NCI-H187 treated with DMSO at 0.1 percent for 48 hours (cell line): ENCODE results near the gene PRKG1.
"Not testable (repeated sequence)": the region's sequence is repeated elsewhere in the genome, so short reads cannot be mapped to it uniquely, and the experiment has no call there.

ENCODE experiments used
- DNase-seq: peaks from one replicate; lab custom pipeline; 2025; lab: John Stamatoyannopoulos, UW

Gene PRKG1

GRCh38 chr10:52215745-52216361 is 1141.6 kb downstream of the PRKG1 start:
- DNase-seq = no peak

DNA sequence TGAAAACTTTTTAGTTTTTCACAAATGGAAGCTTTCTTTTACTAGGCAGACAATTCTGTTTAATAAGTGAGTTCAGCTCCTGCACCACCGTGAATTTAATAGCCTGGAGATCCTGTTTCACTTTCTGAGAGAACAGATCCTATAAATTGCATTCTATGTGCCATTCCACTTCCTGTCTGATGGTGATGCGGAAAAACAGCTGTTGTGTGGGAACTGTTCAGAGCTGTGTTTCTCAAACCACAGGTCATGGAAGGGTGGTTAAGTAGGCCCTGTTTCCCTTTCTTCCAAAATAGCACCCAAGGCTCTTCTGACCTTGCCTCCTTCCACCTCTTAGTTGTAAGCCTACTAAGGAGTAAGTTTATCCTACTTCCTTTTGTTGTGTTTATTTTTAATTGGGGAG is 1142.6 kb downstream of the PRKG1 start:
- DNase-seq = no peak

DNA sequence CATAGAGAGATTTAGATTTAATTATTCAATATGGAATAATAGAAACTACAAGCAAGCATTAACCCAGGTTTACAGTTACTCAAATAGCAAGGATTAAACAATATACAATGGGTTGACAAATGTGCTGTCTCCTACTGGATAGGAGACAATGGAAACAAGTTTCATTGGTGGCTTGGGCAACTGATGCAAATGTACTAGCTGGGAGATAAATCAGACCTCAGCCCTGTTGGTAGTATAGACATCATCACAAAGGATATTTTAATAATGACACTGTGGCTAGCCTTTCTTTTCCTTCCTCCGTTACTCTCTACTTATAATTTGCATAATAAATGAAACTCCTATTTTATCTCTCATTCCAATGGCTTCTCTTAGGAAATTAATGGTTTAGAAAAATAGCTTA is 1143.2 kb downstream of the PRKG1 start:
- no peak for DNase-seq

- no peak for DNase-seq
These were observed 1146.7 kb downstream of the PRKG1 start for GRCh38 chr10:52220947-52221346.

DNA sequence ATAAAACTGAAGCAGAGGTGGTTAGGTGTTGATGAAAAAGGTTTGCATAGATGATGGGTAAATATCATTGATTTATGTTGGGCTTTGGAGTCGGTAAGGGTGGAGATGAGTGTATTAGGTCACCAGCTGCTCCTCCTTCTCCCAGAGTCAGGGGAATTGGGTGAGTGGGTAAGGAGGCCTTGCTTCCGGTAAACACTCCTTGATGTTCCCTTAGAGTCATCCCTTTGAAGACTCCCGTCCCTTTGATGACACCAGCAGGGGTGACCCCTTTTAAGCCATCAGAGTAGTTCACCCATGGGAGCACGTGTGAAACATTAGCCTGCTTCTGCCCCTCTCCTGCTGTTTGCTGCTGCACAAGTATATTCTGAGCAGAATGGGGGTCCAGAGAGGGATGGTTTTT is 1147.6 kb downstream of the PRKG1 start:
- no peak for DNase-seq

- no peak for DNase-seq
These were observed 1152.0 kb downstream of the PRKG1 start for GRCh38 chr10:52226197-52226847.

- DNase-seq = no peak
These were observed 1154.3 kb downstream of the PRKG1 start for GRCh38 chr10:52228556-52228955.

- no peak for DNase-seq
These were observed 1155.1 kb downstream of the PRKG1 start for GRCh38 chr10:52229291-52229931.

DNA sequence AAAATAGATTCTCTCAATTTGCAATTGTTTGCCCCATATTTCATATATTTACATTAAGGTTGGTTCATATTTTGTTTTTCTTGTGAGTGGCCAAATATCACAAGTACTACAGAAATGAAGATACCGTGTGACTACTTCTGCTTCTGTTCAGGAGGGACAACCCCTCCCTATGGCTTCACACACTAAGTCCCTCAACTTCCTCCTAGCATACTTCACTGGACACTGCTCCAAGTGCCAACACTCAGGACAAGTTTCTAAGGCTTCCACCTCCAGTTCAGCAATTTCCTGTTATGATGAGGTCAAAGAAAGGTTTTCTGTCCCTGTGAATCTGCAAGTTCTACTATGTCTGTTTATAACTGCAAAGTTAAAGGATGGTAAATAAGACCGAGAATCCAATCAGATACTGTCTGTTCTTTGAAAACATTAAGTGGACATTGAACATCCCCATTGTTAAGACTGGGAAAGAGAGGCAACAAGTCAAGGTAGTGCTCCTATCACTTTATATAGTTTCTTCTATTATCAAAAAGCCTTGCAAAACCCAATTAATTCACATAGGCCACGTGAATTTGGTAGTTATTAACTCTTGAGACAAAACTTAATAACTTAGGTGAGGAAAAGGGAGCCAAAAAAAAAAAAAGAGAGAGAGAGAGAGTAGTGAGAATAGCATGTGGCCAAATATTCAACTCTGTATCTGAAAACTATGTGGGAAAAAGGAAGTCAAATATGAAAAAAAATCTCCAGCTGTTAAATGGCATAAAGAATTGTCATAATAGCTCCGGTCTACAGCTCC is 1158.5 kb downstream of the PRKG1 start:
- DNase-seq = no peak

DNA sequence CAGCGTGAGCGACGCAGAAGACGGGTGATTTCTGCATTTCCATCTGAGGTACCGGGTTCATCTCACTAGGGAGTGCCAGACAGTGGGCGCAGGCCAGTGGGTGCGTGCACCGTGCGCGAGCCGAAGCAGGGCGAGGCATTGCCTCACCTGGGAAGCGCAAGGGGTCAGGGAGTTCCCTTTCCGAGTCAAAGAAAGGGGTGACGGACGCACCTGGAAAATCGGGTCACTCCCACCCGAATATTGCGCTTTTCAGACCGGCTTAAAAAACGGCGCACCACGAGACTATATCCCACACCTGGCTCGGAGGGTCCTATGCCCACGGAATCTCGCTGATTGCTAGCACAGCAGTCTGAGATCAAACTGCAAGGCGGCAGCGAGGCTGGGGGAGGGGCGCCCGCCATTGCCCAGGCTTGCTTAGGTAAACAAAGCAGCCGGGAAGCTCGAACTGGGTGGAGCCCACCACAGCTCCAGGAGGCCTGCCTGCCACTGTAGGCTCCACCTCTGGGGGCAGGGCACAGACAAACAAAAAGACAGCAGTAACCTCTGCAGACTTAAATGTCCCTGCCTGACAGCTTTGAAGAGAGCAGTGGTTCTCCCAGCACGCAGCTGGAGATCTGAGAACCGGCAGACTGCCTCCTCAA is 1159.2 kb downstream of the PRKG1 start:
- DNase-seq = not testable (repeated sequence)

DNA sequence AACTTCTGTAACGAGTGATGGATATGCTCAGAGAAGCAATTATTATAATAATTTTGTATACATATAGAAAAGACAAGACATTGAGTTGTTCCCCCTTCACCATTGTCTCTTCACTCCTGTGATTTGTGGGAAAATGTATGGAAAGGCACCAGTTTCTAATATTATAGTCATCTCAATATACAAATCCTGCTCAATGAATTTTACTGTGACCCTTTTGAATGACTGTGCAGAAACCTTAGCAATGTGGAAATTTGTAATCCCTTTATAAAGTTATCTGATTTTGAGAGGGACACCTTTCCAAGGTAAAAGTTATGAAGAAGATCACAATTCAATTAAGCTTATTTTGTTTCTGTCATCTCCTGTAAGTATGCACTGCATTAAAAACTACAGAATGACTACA is 1165.5 kb downstream of the PRKG1 start:
- no peak for DNase-seq

GRCh38 chr10:52245547-52245946 is 1171.3 kb downstream of the PRKG1 start:
- DNase-seq = no peak

GRCh38 chr10:52247929-52248328 is 1173.6 kb downstream of the PRKG1 start:
- not testable (repeated sequence) for DNase-seq

DNA sequence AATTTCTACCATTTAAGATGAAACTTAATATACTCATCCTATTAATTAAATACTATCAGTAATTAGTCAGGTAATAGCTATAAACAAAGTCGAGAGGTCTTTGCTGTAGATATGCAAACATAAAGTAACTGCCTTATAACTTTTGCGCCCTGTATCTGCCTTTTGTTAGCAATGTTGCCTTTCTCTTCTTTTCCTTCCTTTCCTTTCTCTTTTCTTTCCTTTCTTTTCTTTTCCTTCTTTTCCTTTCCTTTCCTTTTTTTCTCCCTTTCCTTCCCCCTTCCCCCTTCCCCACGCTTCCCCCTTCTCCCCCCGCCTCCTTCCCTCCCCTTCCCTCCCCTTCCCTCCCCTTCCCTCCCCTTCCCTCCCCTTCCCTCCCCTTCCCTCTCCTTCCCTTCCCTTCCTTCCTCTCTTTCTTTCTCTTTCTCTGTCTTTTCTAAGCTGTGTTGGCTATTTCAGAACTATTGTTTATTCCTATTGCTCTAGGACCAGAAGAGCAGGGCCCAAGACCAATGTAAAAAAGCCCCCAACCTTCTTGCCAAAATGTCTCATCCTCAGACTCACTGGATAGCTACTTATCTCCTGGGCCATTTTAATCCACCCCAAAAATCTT is 1174.5 kb downstream of the PRKG1 start:
- no peak for DNase-seq

DNA sequence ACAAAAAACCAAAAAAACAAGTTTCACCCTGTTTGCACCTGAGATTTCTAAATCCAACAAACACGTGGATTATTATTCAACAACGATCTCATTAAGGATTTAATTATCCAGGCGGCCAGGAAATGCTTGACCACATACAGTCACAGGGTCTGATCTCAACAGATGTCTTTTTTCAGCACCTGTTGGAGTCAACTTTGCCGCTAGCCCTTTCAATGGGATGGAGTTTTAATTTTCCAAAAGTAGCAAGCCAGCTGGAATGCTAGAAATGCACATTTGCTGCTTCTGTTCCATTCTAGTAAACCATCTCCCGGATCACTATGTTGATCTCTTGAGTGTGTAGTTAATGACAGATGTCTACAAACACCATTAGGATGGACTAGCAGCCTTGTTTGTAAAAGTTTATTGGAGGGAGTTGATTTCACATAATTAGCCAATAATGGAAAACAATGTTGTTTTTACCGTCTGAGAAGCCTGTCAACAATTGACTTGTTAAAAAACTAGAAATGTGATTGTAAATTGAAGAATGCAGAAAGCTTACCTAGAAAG is 1175.6 kb downstream of the PRKG1 start:
- DNase-seq = no peak

DNA sequence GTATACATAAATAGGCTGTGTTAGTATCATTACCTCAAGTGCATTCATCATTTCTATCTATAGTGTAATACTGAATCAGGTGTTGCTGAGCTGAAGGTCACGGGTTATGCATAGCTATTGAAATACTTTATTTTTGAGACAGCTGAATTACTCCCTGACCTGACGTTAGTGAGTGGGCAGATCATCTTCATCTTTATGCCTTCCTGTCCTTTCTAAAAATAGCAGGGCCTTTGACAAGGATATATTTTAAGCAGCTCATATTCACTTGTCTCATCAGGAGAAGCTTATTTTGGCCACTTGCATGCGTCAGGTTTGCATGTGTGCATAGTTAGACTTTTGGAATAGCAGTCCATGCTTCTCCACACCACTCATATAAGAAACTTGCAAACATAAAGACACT is 1176.2 kb downstream of the PRKG1 start:
- no peak for DNase-seq

GRCh38 chr10:52252307-52252706 is 1178.0 kb downstream of the PRKG1 start:
- no peak for DNase-seq

DNA sequence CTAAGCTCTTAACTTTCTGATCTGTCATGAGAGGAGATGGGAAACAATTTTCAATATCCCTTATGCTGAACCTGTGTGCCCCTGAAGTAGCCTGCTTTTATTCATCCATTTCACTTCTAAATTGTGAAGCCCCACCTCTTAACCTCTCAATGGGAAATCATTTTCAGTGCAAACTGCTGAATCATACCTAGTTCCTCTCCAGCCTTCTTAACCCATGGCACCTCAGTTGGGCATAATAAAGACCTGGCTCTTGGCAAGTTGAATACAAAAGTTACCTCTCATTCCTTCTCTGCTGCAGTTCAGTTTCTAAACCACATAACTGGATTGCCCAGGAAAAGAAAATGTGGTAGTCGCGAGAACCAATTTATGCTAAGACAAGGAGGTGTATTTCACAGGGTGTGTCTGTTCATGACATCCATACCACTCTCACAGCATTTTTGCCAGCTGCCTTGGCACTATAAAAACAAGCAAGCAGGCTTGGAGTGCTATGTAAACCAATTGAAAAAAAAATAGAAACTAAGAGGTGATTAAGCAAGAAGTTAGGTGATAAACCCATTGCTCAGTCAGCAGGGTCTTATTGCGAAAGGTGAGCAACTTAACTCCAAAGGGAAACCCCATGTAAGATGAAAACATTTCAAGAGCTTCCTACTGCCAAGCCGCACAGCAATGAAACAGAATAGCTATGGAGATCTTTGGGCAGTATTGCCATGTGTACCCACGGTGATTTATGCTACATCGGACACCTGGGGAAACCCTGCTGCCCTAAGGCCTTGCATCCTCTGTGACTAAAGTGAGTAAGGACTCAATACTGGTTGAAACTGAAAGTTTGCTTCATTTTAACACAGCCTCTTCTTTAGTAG is 1182.8 kb downstream of the PRKG1 start:
- DNase-seq = no peak

- no peak for DNase-seq
These were observed 1183.4 kb downstream of the PRKG1 start for GRCh38 chr10:52257692-52258075.

GRCh38 chr10:52258799-52259425 is 1184.6 kb downstream of the PRKG1 start:
- DNase-seq = no peak
